H9 (cell line): ENCODE measurements around the gene SLC12A4. TPM values are rescaled to one million over a fixed set of nuclear protein-coding genes. Genes with fewer than 3 reads are reported as not detected.

ENCODE experiments used
- DNase-seq: peaks from one replicate; pipeline ENCODE4 v3.0.0-alpha.2; 2017
- H2AFZ ChIP-seq: one replicate; pipeline ENCODE4 v1.6.1; 2013; ENCODE audit warnings: mild to moderate bottlenecking, low read length, control low read depth, moderate library complexity
- H2AK5ac ChIP-seq: 2 replicates; pipeline ENCODE4 v1.6.1; 2013; ENCODE audit warnings: low read length, control low read depth, mixed read lengths; ENCODE audit not compliant: insufficient read length
- H2BK120ac ChIP-seq: one replicate; pipeline ENCODE4 v1.6.1; 2013; ENCODE audit warnings: low read depth, mild to moderate bottlenecking, low read length, control low read depth, inconsistent platforms; ENCODE audit not compliant: poor library complexity, severe bottlenecking
- H2BK12ac ChIP-seq: 2 replicates; pipeline ENCODE4 v1.6.1; 2013; ENCODE audit warnings: low read length, control low read depth, mixed read lengths, low read depth; ENCODE audit not compliant: insufficient read length
- H2BK15ac ChIP-seq: 2 replicates; pipeline ENCODE4 v1.6.1; 2013; ENCODE audit warnings: low read depth, low read length, control low read depth
- H2BK20ac ChIP-seq: one replicate; pipeline ENCODE4 v1.6.1; 2013; ENCODE audit warnings: low read depth, mild to moderate bottlenecking, low read length, control low read depth, inconsistent platforms; ENCODE audit not compliant: poor library complexity, severe bottlenecking
- H2BK5ac ChIP-seq: 2 replicates; pipeline ENCODE4 v1.6.1; 2013; ENCODE audit warnings: low read length, control low read depth, mixed read lengths; ENCODE audit not compliant: insufficient read length
- H3K14ac ChIP-seq: 2 replicates; pipeline ENCODE4 v1.6.1; 2013; ENCODE audit warnings: low read length, control low read depth; ENCODE audit not compliant: insufficient read depth
- H3K18ac ChIP-seq: 2 replicates; pipeline ENCODE4 v1.6.1; 2013; ENCODE audit warnings: low read depth, mild to moderate bottlenecking, mixed read lengths, low read length, control low read depth; ENCODE audit not compliant: insufficient read length
- H3K23ac ChIP-seq: 2 replicates; pipeline ENCODE4 v1.6.1; 2013; ENCODE audit warnings: low read length, control low read depth, mixed read lengths, low read depth; ENCODE audit not compliant: insufficient read length
- H3K23me2 ChIP-seq: 2 replicates; pipeline ENCODE4 v1.6.1; 2013; ENCODE audit warnings: low read depth, mild to moderate bottlenecking, mixed read lengths, low read length, control low read depth; ENCODE audit not compliant: insufficient read length, poor library complexity, severe bottlenecking
- H3K27ac ChIP-seq: 2 replicates; pipeline ENCODE4 v1.5.1; 2013; ENCODE audit warnings: low read length, control low read depth, mixed read lengths, low read depth; ENCODE audit not compliant: insufficient read length
- H3K27me3 ChIP-seq: 2 replicates; pipeline ENCODE4 v1.6.1; 2013; ENCODE audit warnings: low read length, control low read depth, inconsistent platforms; ENCODE audit not compliant: insufficient read depth
- H3K4ac ChIP-seq: 2 replicates; pipeline ENCODE4 v1.6.1; 2013; ENCODE audit warnings: low read depth, mild to moderate bottlenecking, control low read depth, inconsistent platforms, low read length, moderate library complexity
- H3K4me1 ChIP-seq: 2 replicates; pipeline ENCODE4 v1.6.1; 2013; ENCODE audit warnings: low read length, control low read depth, inconsistent platforms; ENCODE audit not compliant: insufficient read depth
- H3K4me2 ChIP-seq: 2 replicates; pipeline ENCODE4 v1.6.1; 2013; ENCODE audit warnings: low read length, control low read depth, mixed read lengths; ENCODE audit not compliant: insufficient read length, insufficient read depth
- H3K56ac ChIP-seq: 2 replicates; pipeline ENCODE4 v1.6.1; 2013; ENCODE audit warnings: low read depth, mild to moderate bottlenecking, mixed read lengths, low read length, control low read depth; ENCODE audit not compliant: insufficient read length
- H3K79me1 ChIP-seq: 2 replicates; pipeline ENCODE4 v1.6.1; 2013; ENCODE audit warnings: low read depth, mild to moderate bottlenecking, moderate library complexity, low read length, control low read depth, inconsistent platforms; ENCODE audit not compliant: insufficient read depth, poor library complexity, severe bottlenecking
- H3K79me2 ChIP-seq: 2 replicates; pipeline ENCODE4 v1.6.1; 2013; ENCODE audit warnings: low read length, control low read depth, inconsistent platforms; ENCODE audit not compliant: insufficient read depth
- H3K9ac ChIP-seq: 2 replicates; pipeline ENCODE4 v1.6.1; 2013; ENCODE audit warnings: low read length, control low read depth, mixed read lengths; ENCODE audit not compliant: insufficient read length; ENCODE audit errors: extremely low read depth
- H3K9me3 ChIP-seq: one replicate; pipeline ENCODE4 v1.6.1; 2013; ENCODE audit warnings: low read depth, low read length, inconsistent platforms; ENCODE audit not compliant: control insufficient read depth
- H3T11ph ChIP-seq: one replicate; pipeline ENCODE4 v1.6.1; 2013; ENCODE audit warnings: mild to moderate bottlenecking, low read length, control low read depth, inconsistent platforms
- H4K20me1 ChIP-seq: one replicate; pipeline ENCODE4 v1.6.1; 2013; ENCODE audit not compliant: control insufficient read depth, insufficient read length, insufficient read depth
- H4K5ac ChIP-seq: 2 replicates; pipeline ENCODE4 v1.6.1; 2013; ENCODE audit warnings: low read depth, mild to moderate bottlenecking, mixed read lengths, low read length, control low read depth; ENCODE audit not compliant: insufficient read length
- H4K8ac ChIP-seq: replicated peaks from 2 replicates; pipeline ENCODE4 v1.6.1; 2013; ENCODE audit warnings: low read length, control low read depth, mixed read lengths, low read depth; ENCODE audit not compliant: insufficient read length
- H4K91ac ChIP-seq: 2 replicates; pipeline ENCODE4 v1.6.1; 2013; ENCODE audit warnings: low read depth, mild to moderate bottlenecking, moderate library complexity, mixed read lengths, low read length, control low read depth; ENCODE audit not compliant: insufficient read length
- H3K27ac Mint-ChIP-seq, 3 experiments: 2 replicates in 2 of 3; 3 replicates in 1 of 3; pipeline ENCODE4 v1.8.0; 2020 to 2021; ENCODE audit warnings: mixed read lengths in 3 of 3, mild to moderate bottlenecking in 1 of 3, moderate library complexity in 1 of 3
- H3K27me3 Mint-ChIP-seq: 2 replicates; pipeline ENCODE4 v1.8.0; 2021; ENCODE audit warnings: low read depth, mild to moderate bottlenecking, moderate library complexity, mixed read lengths
- H3K36me3 Mint-ChIP-seq, 3 experiments: 2 replicates in 2 of 3; 3 replicates in 1 of 3; pipeline ENCODE4 v1.8.0; 2020 to 2021; ENCODE audit warnings: low read depth in 3 of 3, mixed read lengths in 3 of 3; ENCODE audit not compliant: insufficient read depth in 1 of 3
- H3K4me1 Mint-ChIP-seq, 2 experiments: 2 replicates each; pipeline ENCODE4 v1.8.0; 2020; ENCODE audit warnings: mixed read lengths in 2 of 2
- H3K4me3 Mint-ChIP-seq, 2 experiments: 2 replicates in 1 of 2; 3 replicates in 1 of 2; pipeline ENCODE4 v1.8.0; 2020 to 2021; ENCODE audit warnings: mild to moderate bottlenecking in 2 of 2, mixed read lengths in 2 of 2, moderate library complexity in 1 of 2
- H3K9me3 Mint-ChIP-seq, 2 experiments: 2 replicates in 1 of 2; 3 replicates in 1 of 2; pipeline ENCODE4 v1.8.0; 2020; ENCODE audit warnings: mild to moderate bottlenecking in 2 of 2, mixed read lengths in 2 of 2, moderate library complexity in 1 of 2
- CTCF ChIP-seq: fragments of 200-600 bp; sonication (generic); conservative IDR thresholded peaks from 3 replicates; pipeline ENCODE4 v1.8.0; 2021; ENCODE audit warnings: antibody characterized with exemption, mild to moderate bottlenecking
- WGBS: extraction: QIAGEN DNeasy Blood & Tissue Kit; methylation state at CpG from one replicate; pipeline ENCODE4 v1.1.7; 2013; ENCODE audit warnings: missing lambda C conversion rate, low lambda C conversion rate, mixed read lengths; ENCODE audit not compliant: insufficient read length; ENCODE audit errors: extremely low coverage; 5-methylcytosine and 5-hydroxymethylcytosine counted together
- total RNA-seq: library from RNA; stranded (reverse); gene quantifications from 2 replicates; pipeline ENCODE4 v1.2.1, GENCODE V29; 2021

Gene SLC12A4
- total RNA-seq, 1 experiment from 2014 or later: 46.7 TPM

GRCh38 chr16:67963662-67964321 lies 4.6 kb downstream of the SLC12A4 start:
- Histone ChIP-seq H4K5ac (no peak overlapping the region), H2AFZ (no peak overlapping the region), H3K4ac (no peak overlapping the region), H4K8ac (no peak overlapping the region), H3K27me3 (no peaks in the 10 kb centered on the region), H3K4me1 (peaks cover 5% of the 10 kb centered on the region; the same call in 1 of the 2 replicates), H3K9ac (no peak overlapping the region), H2BK12ac (no peak overlapping the region), H2BK5ac (no peak overlapping the region), H3K18ac (no peak overlapping the region), H4K20me1 (peaks cover 3% of the 10 kb centered on the region), H3K23me2 (peaks cover 3% of the 10 kb centered on the region), H2BK120ac (no peak overlapping the region), H3K14ac (no peak overlapping the region), H3K23ac (no peak overlapping the region), H3K9me3 (no peaks in the 10 kb centered on the region), H2BK20ac (no peak overlapping the region), H2AK5ac (no peak overlapping the region), H2BK15ac (no peak overlapping the region), H3T11ph (no peak overlapping the region), H3K79me1 (peaks cover 4% of the 10 kb centered on the region), H3K56ac (no peak overlapping the region), H4K91ac (no peak overlapping the region), H3K27ac (no peak overlapping the region), H3K4me2 (no peak overlapping the region), H3K79me2 (no peaks in the 10 kb centered on the region; the same call in 1 of the 2 replicates)
- Mint-ChIP-seq H3K27ac (0 out of 7 replicates have a peak overlapping the region, but pooled peaks of 1 of the 3 experiments have one; percentile 53), H3K4me3 (no peak overlapping the region), H3K9me3 (no peaks in the 10 kb centered on the region), H3K27me3 (no peaks in the 10 kb centered on the region), H3K36me3 (peaks cover 6 to 57% (median 24%) of the 10 kb centered on the region in 3 experiments), H3K4me1 (peaks cover 29 to 36% of the 10 kb centered on the region in 2 experiments)
- WGBS: no CpG with 5 or more reads among the region's 32 CpGs
- DNase-seq: peak; percentile 69
- no peak for TF ChIP-seq CTCF
